RPMI7951 (cell line): ENCODE results near the gene NDUFA9. TPM values are rescaled to one million over a fixed set of nuclear protein-coding genes. Genes with fewer than 3 reads are reported as not detected.

ENCODE experiments used
- DNase-seq: peaks from one replicate; pipeline ENCODE4 v3.0.0-alpha.2; 2012; ENCODE audit warnings: low read depth
- total RNA-seq: library from RNA; depleted of rRNA; stranded (reverse); fragments of >200 nt; shearing (Covaris generic); gene quantifications from 2 replicates; pipeline ENCODE4 v1.2.3, GENCODE V29; 2014; rRNA removed

Gene NDUFA9
- total RNA-seq, 1 experiment from 2014 or later, result 83.0 TPM

DNA sequence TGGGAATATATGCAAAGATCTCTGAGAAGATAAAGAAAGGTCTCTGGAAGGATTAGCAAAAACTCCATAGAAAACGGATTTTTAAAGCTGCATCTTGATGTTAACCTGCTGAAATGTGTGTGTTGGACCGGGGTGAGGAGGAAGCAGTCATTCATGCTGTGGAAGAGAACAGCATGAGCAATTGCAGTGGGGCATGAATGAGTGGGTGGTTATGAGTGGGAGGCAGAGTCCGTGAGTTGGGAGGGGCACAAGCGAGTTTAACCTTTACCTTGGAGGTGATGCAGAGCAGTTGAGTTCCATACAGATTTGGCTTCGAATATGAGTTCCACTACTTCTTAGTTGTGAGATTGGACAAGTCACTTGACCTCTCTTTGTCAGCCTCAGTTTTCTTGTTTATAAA, 41.8 kb downstream of the NDUFA9 start:
- no peak for DNase-seq

Other genes with a start within 250 kb of the NDUFA9 start
- not detected in 2 replicates for gene FGF6, start 203.3 kb upstream of the NDUFA9 start, total RNA-seq
- gene RAD51AP1, start 110.2 kb upstream of the NDUFA9 start, total RNA-seq, result 55.1 and 64.6 TPM in 2 replicates
- gene DYRK4, start 86.9 kb upstream of the NDUFA9 start, total RNA-seq, result 50.6 and 54.5 TPM in 2 replicates
- 0.60 and 2.3 TPM in 2 replicates for gene AKAP3, start 63 bp upstream of the NDUFA9 start, total RNA-seq
- not detected in 2 replicates for gene GALNT8, start 71.3 kb downstream of the NDUFA9 start, total RNA-seq